ENCODE data around the gene NFKB1.

DNA sequence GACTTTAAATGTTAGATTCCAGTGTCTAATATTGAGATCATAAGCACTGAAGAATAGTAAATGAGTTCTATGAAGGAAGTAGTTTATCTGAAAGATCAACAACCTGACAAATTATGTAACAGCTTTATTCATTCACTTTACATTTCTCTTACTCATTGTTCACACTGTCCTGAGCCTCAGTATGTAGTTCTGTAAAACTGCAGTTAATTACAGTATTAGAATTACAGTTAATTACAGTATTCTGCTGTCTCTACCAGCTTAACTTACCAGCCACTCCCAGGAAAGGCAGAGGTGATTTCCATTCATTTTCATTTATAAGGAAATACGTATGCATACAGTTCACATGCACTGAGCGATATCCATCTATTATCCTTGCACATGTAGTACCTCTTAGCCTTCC, 32.7 kb downstream of the NFKB1 start:
- TF ChIP-seq, protein P1, sequence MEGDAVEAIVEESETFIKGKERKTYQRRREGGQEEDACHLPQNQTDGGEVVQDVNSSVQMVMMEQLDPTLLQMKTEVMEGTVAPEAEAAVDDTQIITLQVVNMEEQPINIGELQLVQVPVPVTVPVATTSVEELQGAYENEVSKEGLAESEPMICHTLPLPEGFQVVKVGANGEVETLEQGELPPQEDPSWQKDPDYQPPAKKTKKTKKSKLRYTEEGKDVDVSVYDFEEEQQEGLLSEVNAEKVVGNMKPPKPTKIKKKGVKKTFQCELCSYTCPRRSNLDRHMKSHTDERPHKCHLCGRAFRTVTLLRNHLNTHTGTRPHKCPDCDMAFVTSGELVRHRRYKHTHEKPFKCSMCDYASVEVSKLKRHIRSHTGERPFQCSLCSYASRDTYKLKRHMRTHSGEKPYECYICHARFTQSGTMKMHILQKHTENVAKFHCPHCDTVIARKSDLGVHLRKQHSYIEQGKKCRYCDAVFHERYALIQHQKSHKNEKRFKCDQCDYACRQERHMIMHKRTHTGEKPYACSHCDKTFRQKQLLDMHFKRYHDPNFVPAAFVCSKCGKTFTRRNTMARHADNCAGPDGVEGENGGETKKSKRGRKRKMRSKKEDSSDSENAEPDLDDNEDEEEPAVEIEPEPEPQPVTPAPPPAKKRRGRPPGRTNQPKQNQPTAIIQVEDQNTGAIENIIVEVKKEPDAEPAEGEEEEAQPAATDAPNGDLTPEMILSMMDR (IDR thresholded peaks at IDR 0.05; ENCODE audit: low read length), result no peak
- no peak for TF ChIP-seq EZH2 (IDR thresholded peaks at IDR 0.05; ENCODE audit: borderline replicate concordance, low read length)
